ENCODE results near the gene ERBB2. TPM values are rescaled to one million over a fixed set of nuclear protein-coding genes. Genes with fewer than 3 reads are reported as not detected.
A peak's percentile ranks its signal among the peaks of the same experiment; 100 is the strongest.

The ERBB2 gene
- total RNA-seq, 2 donors from 2014 or later, result 73.5 to 85.5 TPM

DNA sequence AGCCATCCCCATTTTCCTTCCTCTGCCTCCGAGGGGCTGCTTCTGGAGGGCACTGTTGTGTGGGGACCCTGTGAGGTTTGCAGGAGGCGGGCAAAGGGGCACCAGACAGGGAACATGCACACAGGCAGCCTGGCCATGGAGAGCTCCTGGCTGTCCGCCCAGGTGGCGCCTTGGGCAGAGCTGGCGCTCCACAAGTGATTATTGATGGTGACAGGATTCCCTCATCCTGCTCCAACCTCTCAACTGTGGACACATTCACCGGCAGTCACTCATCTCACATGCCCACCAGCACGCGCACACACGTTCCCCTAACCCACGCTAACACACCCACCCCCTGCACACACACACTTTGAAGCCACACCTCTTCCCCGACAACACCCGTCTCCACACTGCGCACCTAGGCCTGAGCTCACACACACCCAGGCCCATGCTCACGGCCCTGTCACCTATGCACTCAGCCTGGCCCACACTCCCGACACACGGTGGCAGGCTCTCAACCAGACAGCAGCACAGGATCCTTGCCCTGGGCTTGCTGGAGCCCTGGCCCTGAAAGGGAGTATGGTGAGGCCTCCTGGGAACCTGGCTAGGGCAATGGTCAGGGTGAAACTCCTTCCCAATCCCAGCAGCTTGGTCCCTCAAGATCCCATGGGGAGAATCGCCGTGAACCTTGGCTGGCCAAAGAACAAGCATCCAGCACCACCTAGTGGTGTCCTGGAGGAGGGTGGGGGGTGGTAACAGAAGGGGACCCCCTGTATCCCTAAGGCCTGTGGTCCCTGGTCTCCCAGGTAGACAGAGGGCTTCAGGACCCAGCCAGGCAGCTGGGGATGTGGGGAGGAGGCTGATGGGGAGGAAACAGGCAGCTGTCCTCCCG, 28.0 kb upstream of the ERBB2 start:
- no peaks in the 10 kb centered on the region for H3K9me3 ChIP-seq
- H3K4me1 ChIP-seq, result peaks cover 0 to 87% of the 10 kb centered on the region in 2 donors
- H3K27ac ChIP-seq, result peak overlapping the region; percentile 89 to 96
- TF ChIP-seq, protein P1, sequence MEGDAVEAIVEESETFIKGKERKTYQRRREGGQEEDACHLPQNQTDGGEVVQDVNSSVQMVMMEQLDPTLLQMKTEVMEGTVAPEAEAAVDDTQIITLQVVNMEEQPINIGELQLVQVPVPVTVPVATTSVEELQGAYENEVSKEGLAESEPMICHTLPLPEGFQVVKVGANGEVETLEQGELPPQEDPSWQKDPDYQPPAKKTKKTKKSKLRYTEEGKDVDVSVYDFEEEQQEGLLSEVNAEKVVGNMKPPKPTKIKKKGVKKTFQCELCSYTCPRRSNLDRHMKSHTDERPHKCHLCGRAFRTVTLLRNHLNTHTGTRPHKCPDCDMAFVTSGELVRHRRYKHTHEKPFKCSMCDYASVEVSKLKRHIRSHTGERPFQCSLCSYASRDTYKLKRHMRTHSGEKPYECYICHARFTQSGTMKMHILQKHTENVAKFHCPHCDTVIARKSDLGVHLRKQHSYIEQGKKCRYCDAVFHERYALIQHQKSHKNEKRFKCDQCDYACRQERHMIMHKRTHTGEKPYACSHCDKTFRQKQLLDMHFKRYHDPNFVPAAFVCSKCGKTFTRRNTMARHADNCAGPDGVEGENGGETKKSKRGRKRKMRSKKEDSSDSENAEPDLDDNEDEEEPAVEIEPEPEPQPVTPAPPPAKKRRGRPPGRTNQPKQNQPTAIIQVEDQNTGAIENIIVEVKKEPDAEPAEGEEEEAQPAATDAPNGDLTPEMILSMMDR (IDR thresholded peaks at IDR 0.05), result peak; percentile 53 to 66
- H3K4me3 ChIP-seq, result no peak overlapping the region
- no peaks in the 10 kb centered on the region for H3K27me3 ChIP-seq
- DNase-seq (ENCODE audit: low spot score), result no peak
- no peaks in the 10 kb centered on the region for H3K36me3 ChIP-seq

GRCh38 chr17:39672522-39673334, 27.1 kb upstream of the ERBB2 start:
- Histone ChIP-seq H3K4me3 (no peak overlapping the region), H3K27ac (peak overlapping the region; percentile 89 to 96), H3K27me3 (no peaks in the 10 kb centered on the region), H3K36me3 (no peaks in the 10 kb centered on the region), H3K9me3 (no peaks in the 10 kb centered on the region), H3K4me1 (peaks cover 0 to 87% of the 10 kb centered on the region in 2 donors)
- DNase-seq (ENCODE audit: low spot score), result no peak
- TF ChIP-seq, protein P1 (IDR thresholded peaks at IDR 0.05), result no peak

DNA sequence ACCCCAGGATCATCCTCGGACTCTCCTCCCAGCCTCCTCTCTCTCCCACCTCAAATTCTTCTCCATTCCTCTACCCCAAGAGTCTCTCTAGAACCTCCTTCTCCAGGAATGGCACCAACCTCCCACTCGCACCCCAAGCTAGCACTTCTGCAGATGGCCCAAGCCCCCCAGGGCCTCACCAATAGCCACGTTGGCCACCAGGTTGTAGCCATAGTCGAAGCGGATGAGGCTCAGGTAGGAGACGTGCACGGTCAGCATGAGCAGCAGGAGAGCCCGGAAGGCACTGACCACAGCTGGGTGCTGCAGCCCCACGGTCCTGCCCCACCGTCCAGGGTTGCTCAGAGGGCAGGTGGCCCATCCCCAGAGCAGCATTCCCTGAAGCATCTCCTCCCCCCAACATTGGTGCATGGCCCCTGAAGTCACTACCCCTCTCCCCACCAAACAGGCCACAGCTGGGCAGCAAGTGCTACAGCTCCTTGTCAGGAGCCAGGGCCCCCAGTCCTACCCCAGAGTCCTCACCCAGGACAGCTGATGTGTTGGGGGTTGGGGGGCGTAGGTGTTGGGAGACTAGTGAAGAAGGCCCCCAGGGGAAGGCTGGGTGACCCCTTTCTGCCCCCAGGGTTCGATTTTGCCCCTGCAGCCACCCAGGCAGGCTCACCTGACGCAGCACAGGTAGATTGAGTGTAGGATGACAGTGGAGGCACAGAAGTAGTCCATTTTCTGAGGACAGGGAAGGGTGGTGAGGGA, 26.4 kb upstream of the ERBB2 start:
- no peaks in the 10 kb centered on the region for H3K9me3 ChIP-seq
- H3K4me1 ChIP-seq, result peaks cover 0 to 87% of the 10 kb centered on the region in 2 donors
- peak overlapping the region; percentile 89 to 96 for H3K27ac ChIP-seq
- TF ChIP-seq, protein P1 (IDR thresholded peaks at IDR 0.05), result no peak
- DNase-seq (ENCODE audit: low spot score), result no peak
- no peak overlapping the region for H3K4me3 ChIP-seq
- no peaks in the 10 kb centered on the region for H3K27me3 ChIP-seq
- H3K36me3 ChIP-seq, result no peaks in the 10 kb centered on the region

DNA sequence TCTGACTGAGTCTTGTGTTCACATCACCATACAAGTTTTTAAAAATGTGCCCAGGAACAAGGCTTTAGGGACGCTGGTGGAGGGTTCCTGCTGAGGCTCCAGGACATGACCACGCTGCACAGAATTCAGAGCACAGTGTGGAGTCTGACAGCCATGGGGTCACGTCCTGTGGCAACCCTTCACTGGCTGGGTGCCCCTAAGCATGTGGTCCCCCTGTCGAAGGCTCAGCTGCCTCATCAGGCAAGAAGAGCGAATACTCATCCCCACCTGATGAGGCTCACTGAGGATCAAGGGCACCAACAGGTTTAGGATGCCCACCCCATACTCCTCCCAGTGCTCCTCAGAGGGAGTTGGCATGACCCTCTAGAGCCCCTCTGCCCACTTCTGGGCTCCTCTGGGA, 25.7 kb upstream of the ERBB2 start:
- H3K36me3 ChIP-seq, result no peaks in the 10 kb centered on the region
- no peaks in the 10 kb centered on the region for H3K27me3 ChIP-seq
- TF ChIP-seq, protein P1 (IDR thresholded peaks at IDR 0.05), result no peak
- DNase-seq (ENCODE audit: low spot score), result no peak
- H3K27ac ChIP-seq, result peak overlapping the region; percentile 89 to 96
- no peak overlapping the region for H3K4me3 ChIP-seq
- no peaks in the 10 kb centered on the region for H3K9me3 ChIP-seq
- peaks cover 0 to 87% of the 10 kb centered on the region in 2 donors for H3K4me1 ChIP-seq

DNA sequence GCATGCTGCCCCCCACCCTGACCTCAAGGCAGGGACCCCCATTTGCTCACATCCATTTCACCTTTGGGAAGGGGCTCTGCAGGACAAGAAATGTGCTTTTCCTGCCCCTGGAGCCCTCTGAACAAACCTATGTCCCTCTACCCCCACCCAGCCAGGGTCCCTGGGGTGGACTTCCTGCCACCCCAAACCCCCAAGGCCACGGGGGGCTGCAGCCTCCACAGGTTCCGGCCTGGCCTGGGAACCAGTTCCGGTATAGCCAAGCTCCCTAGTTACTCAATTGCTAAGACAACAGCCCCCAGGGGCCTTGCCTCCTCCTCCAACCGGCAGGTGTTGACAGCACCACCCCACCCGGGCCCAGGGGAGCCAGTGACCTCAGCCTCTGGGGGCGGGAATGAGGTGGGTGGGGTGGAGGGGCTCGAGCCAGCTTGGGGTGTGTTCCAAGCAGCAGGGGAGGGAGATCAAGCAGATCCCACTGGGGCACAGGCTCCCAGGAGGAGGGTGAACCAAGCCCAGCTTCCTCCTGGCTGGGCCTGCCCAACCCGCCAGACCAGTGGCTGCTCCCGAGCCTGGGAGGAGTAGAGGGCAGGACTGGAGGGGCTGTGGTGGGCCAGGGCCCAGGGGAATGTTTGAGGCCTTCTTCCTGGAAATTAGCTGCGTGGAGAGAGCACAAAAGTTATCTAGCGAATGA, 25.0 kb upstream of the ERBB2 start:
- H3K36me3 ChIP-seq, result no peaks in the 10 kb centered on the region
- no peak overlapping the region for H3K4me3 ChIP-seq
- H3K27me3 ChIP-seq, result no peaks in the 10 kb centered on the region
- H3K4me1 ChIP-seq, result peaks cover 0 to 87% of the 10 kb centered on the region in 2 donors
- H3K9me3 ChIP-seq, result no peaks in the 10 kb centered on the region
- TF ChIP-seq, protein P1 (IDR thresholded peaks at IDR 0.05), result no peak
- H3K27ac ChIP-seq, result peak overlapping the region; percentile 89 to 96
- DNase-seq (ENCODE audit: low spot score), result no peak

All from right atrium auricular region (tissue), 2 donors.